HepG2 (cell line): ENCODE data around the gene PALM. TPM values are rescaled to one million over a fixed set of nuclear protein-coding genes. Genes with fewer than 3 reads are reported as not detected.

Experiments used
- BATF2 ChIP-seq: sonication (generic); formaldehyde crosslinking; IDR thresholded peaks from 2 replicates; pipeline ENCODE4 v1.8.0; 2022; ENCODE audit warnings: mild to moderate bottlenecking, missing genetic modification reagents, moderate library complexity
- BHLHE40 ChIP-seq: IDR thresholded peaks from 2 replicates; pipeline ENCODE4 v1.6.1; 2011; ENCODE audit warnings: low read length, improper control_type of control experiment
- CEBPB ChIP-seq: IDR thresholded peaks from 2 replicates; pipeline ENCODE4 v1.6.1; 2011; ENCODE audit warnings: low read depth, low read length, improper control_type of control experiment, borderline replicate concordance
- CHD4 ChIP-seq: fragments of 200-600 bp; sonication (generic); IDR thresholded peaks from 2 replicates; pipeline ENCODE4 v1.7.0; 2017; ENCODE audit warnings: mild to moderate bottlenecking, low read length, borderline replicate concordance
- E2F2 ChIP-seq: sonication (generic); formaldehyde crosslinking; IDR thresholded peaks from 2 replicates; pipeline ENCODE4 v1.4.0; 2020; ENCODE audit warnings: missing genetic modification reagents, borderline replicate concordance
- HMG20A ChIP-seq: IDR thresholded peaks from 2 replicates; pipeline ENCODE4 v1.6.1; 2016; ENCODE audit warnings: borderline replicate concordance
- NFE2L1 ChIP-seq: sonication (generic); formaldehyde crosslinking; IDR thresholded peaks from 2 replicates; pipeline ENCODE4 v1.4.0; 2020; ENCODE audit warnings: missing genetic modification reagents, mild to moderate bottlenecking, borderline replicate concordance
- NFKBIZ ChIP-seq: IDR thresholded peaks from 2 replicates; pipeline ENCODE4 v1.6.1; 2018; ENCODE audit warnings: missing genetic modification reagents, missing compliant biosample characterization
- RAD21 ChIP-seq: fragments of 450-650 bp; formaldehyde crosslinking; IDR thresholded peaks from 2 replicates; pipeline ENCODE4 v1.5.0; 2020; ENCODE audit warnings: mild to moderate bottlenecking
- SNAPC2 ChIP-seq: sonication (generic); formaldehyde crosslinking; IDR thresholded peaks from 2 replicates; pipeline ENCODE4 v1.8.1; 2022; ENCODE audit warnings: mild to moderate bottlenecking, missing genetic modification reagents
- TBL1XR1 ChIP-seq: fragments of 150-350 bp; IDR thresholded peaks from 2 replicates; pipeline ENCODE4 v1.6.1; 2014; ENCODE audit warnings: borderline replicate concordance, low read length; ENCODE audit not compliant: partially characterized antibody
- ZBTB3 ChIP-seq: sonication (generic); formaldehyde crosslinking; IDR thresholded peaks from 2 replicates; pipeline ENCODE4 v1.4.0; 2020; ENCODE audit warnings: low read depth, mild to moderate bottlenecking, moderate library complexity, missing genetic modification reagents, borderline replicate concordance
- ZFY ChIP-seq: sonication (generic); formaldehyde crosslinking; IDR thresholded peaks from 2 replicates; pipeline ENCODE4 v1.4.0; 2020; ENCODE audit warnings: missing genetic modification reagents
- ZNF274 ChIP-seq: sonication (generic); formaldehyde crosslinking; IDR thresholded peaks from 2 replicates; pipeline ENCODE4 v1.5.1; 2020; ENCODE audit warnings: mild to moderate bottlenecking, missing genetic modification reagents
- ZNF350 ChIP-seq: sonication (generic); formaldehyde crosslinking; IDR thresholded peaks from 2 replicates; pipeline ENCODE4 v1.4.0; 2020; ENCODE audit warnings: mild to moderate bottlenecking, low read depth, missing genetic modification reagents, borderline replicate concordance
- ZNF549 ChIP-seq: sonication (generic); formaldehyde crosslinking; IDR thresholded peaks from 2 replicates; pipeline ENCODE4 v1.5.0; 2020; ENCODE audit warnings: missing genetic modification reagents
- ZNF563 ChIP-seq: sonication (generic); formaldehyde crosslinking; IDR thresholded peaks from 2 replicates; pipeline ENCODE4 v1.8.0; 2022; ENCODE audit warnings: mild to moderate bottlenecking, moderate library complexity, missing genetic modification reagents
- ZNF598 ChIP-seq: sonication (generic); formaldehyde crosslinking; IDR thresholded peaks from 2 replicates; pipeline ENCODE4 v1.5.1; 2020; ENCODE audit warnings: mild to moderate bottlenecking, missing genetic modification reagents, borderline replicate concordance
- ZNF766 ChIP-seq: sonication (generic); formaldehyde crosslinking; IDR thresholded peaks from 2 replicates; pipeline ENCODE4 v1.5.0; 2020; ENCODE audit warnings: missing genetic modification reagents, borderline replicate concordance
- ZNF772 ChIP-seq: sonication (generic); formaldehyde crosslinking; IDR thresholded peaks from 2 replicates; pipeline ENCODE4 v1.5.0; 2020; ENCODE audit warnings: mild to moderate bottlenecking, missing genetic modification reagents
- ZNF790 ChIP-seq: sonication (generic); formaldehyde crosslinking; IDR thresholded peaks from 2 replicates; pipeline ENCODE4 v1.8.0; 2022; ENCODE audit warnings: missing genetic modification reagents, mild to moderate bottlenecking, borderline replicate concordance
- ZNF839 ChIP-seq: sonication (generic); formaldehyde crosslinking; IDR thresholded peaks from 2 replicates; pipeline ENCODE4 v1.4.0; 2020; ENCODE audit warnings: missing genetic modification reagents, mild to moderate bottlenecking, borderline replicate concordance
- ZNF850 ChIP-seq: sonication (generic); formaldehyde crosslinking; conservative IDR thresholded peaks from 2 replicates; pipeline ENCODE4 v1.9.0; 2021; ENCODE audit warnings: mild to moderate bottlenecking, missing genetic modification reagents
- ZNF891 ChIP-seq: sonication (generic); formaldehyde crosslinking; IDR thresholded peaks from 2 replicates; pipeline ENCODE4 v1.5.0; 2020; ENCODE audit warnings: mild to moderate bottlenecking, missing genetic modification reagents
- polyA plus RNA-seq, 8 experiments: library from polyadenylated mRNA; depleted of rRNA in 3 of 8; stranded (reverse) in 7 of 8; unstranded in 1 of 8; fragments of >200 nt; fragmentation: Illumina TruSeq in 4 of 8; extraction: Trizol in 4 of 8; gene quantifications; 2 replicates each; pipeline versions ENCODE4 v1.2.1 to v1.2.3, GENCODE V29; 2011 to 2016; ENCODE audit warnings: low read depth in 4 of 8, missing spikeins in 1 of 8, mixed read lengths in 1 of 8; ENCODE audit not compliant: insufficient read depth in 1 of 8
- total RNA-seq, 5 experiments: library from RNA; depleted of rRNA; stranded (reverse); fragments of >200 nt; fragmentation: Illumina TruSeq; extraction: Trizol; gene quantifications; 2 replicates each; pipeline ENCODE4 v1.2.3, GENCODE V29; 2016; ENCODE audit warnings: low read depth in 1 of 5
- TF ChIP-seq, protein P1 (sequence below): sonication (generic); formaldehyde crosslinking; IDR thresholded peaks from 2 replicates; pipeline ENCODE4 v1.4.0; 2020; ENCODE audit warnings: missing genetic modification reagents
- TF ChIP-seq, protein P2 (sequence below): sonication (generic); formaldehyde crosslinking; IDR thresholded peaks from 2 replicates; pipeline ENCODE4 v1.5.1; 2020; ENCODE audit warnings: mild to moderate bottlenecking, missing genetic modification reagents, borderline replicate concordance

The PALM gene
- total and polyA plus RNA-seq, 2 of the 13 experiments (the other 11 are each of a cell fraction or from before 2014, with no cell fraction given): 4.0 to 9.7 TPM

GRCh38 chr19:782185-782877 is 73.6 kb downstream of the PALM start (continued):
- TF ChIP-seq ZNF350: peak; percentile 65
- no peak for TF ChIP-seq SNAPC2
- no peak for TF ChIP-seq E2F2 (CRISPR knock-in tag)
- TF ChIP-seq ZNF549 (CRISPR knock-in tag): no peak
- no peak for TF ChIP-seq ZNF766 (CRISPR knock-in tag)
- TF ChIP-seq BATF2 (CRISPR knock-in tag): no peak
- TF ChIP-seq TBL1XR1: no peak
- no peak for TF ChIP-seq ZNF891 (CRISPR knock-in tag)
- TF ChIP-seq NFKBIZ: no peak
- TF ChIP-seq RAD21 (CRISPR knock-in tag): peak; percentile 22; the same call in 1 of the 2 replicates
- TF ChIP-seq, protein P1, sequence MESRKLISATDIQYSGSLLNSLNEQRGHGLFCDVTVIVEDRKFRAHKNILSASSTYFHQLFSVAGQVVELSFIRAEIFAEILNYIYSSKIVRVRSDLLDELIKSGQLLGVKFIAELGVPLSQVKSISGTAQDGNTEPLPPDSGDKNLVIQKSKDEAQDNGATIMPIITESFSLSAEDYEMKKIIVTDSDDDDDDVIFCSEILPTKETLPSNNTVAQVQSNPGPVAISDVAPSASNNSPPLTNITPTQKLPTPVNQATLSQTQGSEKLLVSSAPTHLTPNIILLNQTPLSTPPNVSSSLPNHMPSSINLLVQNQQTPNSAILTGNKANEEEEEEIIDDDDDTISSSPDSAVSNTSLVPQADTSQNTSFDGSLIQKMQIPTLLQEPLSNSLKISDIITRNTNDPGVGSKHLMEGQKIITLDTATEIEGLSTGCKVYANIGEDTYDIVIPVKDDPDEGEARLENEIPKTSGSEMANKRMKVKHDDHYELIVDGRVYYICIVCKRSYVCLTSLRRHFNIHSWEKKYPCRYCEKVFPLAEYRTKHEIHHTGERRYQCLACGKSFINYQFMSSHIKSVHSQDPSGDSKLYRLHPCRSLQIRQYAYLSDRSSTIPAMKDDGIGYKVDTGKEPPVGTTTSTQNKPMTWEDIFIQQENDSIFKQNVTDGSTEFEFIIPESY (CRISPR knock-in tag): no peak
- peak; percentile 45; the same call in 1 of the 2 replicates for TF ChIP-seq ZNF563 (CRISPR knock-in tag)
- no peak for TF ChIP-seq ZNF598
- TF ChIP-seq ZNF839 (CRISPR knock-in tag): no peak
- TF ChIP-seq, protein P2, sequence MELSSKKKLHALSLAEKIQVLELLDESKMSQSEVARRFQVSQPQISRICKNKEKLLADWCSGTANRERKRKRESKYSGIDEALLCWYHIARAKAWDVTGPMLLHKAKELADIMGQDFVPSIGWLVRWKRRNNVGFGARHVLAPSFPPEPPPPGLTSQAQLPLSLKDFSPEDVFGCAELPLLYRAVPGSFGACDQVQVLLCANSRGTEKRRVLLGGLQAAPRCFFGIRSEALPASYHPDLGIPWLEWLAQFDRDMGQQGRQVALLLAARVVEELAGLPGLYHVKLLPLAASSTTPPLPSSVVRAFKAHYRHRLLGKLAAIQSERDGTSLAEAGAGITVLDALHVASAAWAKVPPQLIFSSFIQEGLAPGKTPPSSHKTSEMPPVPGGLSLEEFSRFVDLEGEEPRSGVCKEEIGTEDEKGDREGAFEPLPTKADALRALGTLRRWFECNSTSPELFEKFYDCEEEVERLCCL (CRISPR knock-in tag): no peak
- TF ChIP-seq ZBTB3 (CRISPR knock-in tag): no peak
- TF ChIP-seq CHD4: no peak
- no peak for TF ChIP-seq CEBPB
- TF ChIP-seq ZNF274: peak; percentile 67; the same call in 1 of the 2 replicates
- TF ChIP-seq ZNF772 (CRISPR knock-in tag): peak; percentile 28
- TF ChIP-seq ZNF850: no peak
- no peak for TF ChIP-seq NFE2L1 (CRISPR knock-in tag)
- TF ChIP-seq HMG20A (CRISPR knock-in tag): no peak
- TF ChIP-seq ZNF790 (CRISPR knock-in tag): 0 out of 2 replicates have a peak, but pooled peaks have one; percentile 46
- TF ChIP-seq BHLHE40: no peak
- no peak for TF ChIP-seq ZFY (CRISPR knock-in tag)
